ENCODE measurements around the gene ARMCX4.

GRCh38 chrX:101530944-101531343, 45.7 kb downstream of the ARMCX4 start:
- TF ChIP-seq, protein P1, sequence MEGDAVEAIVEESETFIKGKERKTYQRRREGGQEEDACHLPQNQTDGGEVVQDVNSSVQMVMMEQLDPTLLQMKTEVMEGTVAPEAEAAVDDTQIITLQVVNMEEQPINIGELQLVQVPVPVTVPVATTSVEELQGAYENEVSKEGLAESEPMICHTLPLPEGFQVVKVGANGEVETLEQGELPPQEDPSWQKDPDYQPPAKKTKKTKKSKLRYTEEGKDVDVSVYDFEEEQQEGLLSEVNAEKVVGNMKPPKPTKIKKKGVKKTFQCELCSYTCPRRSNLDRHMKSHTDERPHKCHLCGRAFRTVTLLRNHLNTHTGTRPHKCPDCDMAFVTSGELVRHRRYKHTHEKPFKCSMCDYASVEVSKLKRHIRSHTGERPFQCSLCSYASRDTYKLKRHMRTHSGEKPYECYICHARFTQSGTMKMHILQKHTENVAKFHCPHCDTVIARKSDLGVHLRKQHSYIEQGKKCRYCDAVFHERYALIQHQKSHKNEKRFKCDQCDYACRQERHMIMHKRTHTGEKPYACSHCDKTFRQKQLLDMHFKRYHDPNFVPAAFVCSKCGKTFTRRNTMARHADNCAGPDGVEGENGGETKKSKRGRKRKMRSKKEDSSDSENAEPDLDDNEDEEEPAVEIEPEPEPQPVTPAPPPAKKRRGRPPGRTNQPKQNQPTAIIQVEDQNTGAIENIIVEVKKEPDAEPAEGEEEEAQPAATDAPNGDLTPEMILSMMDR (IDR thresholded peaks at IDR 0.05) = no peak
- no peak for TF ChIP-seq POLR2A (IDR thresholded peaks at IDR 0.05)
